GM18499 (cell line): ENCODE results near the gene ZNF443.
"Not testable (repeated sequence)": the region's sequence is repeated elsewhere in the genome, so short reads cannot be mapped to it uniquely, and the experiment has no call there.

Experiments
- ATAC-seq: cut with Tn5 transposase; IDR thresholded peaks from one replicate; pipeline ENCODE4 v1.9.1; 2021; ENCODE audit warnings: moderate number of reproducible peaks; ENCODE audit not compliant: insufficient read depth, unreplicated experiment

The ZNF443 gene

GRCh38 chr19:12425236-12425887 is 15.5 kb downstream of the ZNF443 start:
- ATAC-seq = no peak

DNA sequence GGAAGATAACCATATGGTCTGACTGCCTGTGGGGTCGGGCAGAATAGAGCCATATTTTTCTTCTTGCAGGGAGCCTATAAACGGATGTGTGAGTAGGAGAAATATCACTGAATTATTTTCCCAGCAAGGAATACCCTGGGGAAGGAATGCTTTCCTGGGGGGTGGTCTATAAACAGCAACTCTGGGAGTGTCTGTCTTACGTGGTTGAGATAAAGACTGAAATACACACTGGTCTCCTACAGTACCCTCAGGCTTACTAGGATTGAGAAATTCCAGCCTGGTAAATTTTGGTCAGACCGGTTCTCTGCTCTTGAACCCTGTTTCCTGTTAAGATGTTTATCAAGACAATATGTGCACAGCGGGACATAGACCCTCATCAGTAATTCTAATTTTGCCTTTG is 23.5 kb downstream of the ZNF443 start:
- ATAC-seq = not testable (repeated sequence)

DNA sequence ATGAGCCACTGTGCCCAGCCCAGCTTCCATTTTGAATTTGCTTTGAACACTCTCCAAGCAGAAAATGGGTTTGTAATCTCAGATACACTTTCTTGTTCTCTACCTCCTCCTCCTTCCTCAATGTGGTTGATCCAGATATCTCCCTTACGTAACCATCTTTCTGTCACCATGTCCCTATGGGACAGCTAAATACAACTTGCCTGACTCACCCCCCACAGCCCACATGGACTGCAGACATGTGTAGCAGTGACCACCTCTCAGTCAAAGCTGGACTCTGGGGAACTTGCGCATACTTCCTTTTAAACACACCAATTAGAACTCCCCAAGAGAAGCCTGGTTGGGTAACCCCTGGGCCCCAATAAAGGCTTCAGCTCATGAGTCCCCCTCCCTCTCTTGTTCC is 28.9 kb downstream of the ZNF443 start:
- ATAC-seq = no peak

DNA sequence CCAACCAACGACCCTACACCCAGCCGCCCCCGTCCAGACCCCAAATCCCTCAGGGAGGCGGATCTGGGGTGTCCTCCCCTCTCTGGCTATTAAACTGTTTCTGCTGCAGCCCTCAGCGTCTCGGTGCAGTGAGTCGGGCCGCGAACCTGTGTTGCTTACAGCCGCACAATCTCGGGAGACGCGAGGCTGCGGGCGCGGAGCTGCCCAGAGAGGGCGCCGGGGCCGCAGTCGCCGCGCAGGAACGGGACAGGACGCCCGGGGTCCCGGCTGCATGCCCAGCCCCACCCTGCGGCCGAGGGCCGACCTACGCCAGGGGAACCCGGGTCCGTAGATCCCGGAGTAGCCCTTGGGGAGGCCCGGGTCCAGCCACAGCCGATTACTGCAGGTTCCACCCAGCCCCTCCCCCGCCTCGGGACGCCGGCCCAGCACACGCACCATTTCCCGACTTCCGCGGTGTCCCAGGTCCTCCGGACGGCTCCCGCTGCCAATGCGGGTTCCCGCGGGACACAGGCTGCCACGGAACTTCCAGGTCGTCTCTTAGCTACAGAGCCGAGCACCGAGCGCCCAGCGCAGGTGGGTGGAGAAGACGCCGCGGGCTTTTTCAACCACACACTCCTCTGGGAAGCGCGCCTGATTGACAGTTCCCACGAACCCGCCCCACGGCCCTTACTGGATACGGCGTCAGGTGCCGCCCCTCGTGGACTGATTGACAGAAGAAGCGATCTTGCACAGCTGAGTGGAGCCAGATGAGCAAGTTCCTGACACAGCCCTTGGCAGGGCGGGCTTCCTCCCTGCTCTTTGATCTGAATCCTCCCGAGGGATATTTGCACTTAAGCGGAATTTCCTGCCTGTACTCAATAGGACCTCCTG is 40.0 kb downstream of the ZNF443 start, which contains the start of gene ZNF799:
Gene ZNF799, minus strand, starts transcription at position 639 of the 870 bp plus-strand sequence. Its CDS starts 201 bp downstream, at position 438.
- ATAC-seq = peak; percentile 60

DNA sequence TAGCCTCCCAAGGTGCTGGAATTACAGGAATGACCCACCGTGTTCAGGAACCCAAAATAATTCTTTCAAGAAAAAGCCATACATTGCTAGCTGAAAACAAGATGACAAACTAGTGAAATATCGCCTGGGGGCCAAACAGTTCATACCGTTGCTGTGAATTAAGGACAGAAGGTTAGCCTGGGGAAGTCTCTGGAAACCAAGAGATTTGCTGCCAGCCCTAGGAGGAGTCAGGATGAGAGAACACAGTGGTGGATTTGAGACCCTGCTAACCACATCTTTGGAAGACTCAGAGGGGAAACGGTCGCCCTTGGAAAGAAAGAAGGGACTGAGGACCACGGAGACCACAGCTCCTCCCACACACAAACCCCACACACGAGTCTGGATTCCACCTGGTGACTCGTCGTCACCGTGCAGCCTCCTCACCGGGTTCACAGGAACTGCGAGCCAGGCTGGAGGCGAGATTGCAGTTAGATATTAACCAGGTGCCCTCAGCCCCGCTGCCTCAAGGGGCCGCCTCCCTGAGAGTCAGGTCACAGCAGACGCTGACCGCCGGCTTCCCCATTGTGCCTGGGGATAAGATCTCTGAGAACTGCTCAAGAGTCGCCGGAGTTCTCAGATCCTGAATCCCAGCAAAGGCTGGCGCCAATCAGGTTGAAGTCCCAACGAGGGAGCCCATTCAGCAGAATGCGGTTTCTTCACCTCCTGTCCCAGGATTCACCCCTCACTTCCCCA is 40.8 kb downstream of the ZNF443 start:
- ATAC-seq = peak; percentile 26

DNA sequence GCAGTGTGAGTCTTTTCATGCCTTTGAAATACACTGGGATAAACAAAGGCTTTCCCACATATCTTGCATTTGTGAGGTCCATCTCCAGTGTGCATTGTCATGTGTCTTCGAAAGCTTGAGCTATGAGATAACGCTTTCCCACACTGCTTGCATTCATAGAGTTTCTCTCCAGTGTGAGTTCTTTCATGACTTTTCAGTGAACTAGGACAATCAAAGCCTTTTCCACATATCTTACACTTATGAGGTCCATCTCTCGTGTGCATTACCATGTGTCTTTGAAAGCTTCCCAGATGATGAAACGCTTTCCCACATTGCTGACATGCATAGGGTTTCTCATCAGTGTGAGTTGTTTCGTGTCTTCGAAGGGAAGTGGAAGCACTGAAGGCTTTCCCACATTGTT is 49.7 kb downstream of the ZNF443 start:
- not testable (repeated sequence) for ATAC-seq

GRCh38 chr19:12386365-12386764 is 54.5 kb downstream of the ZNF443 start:
- ATAC-seq = not testable (repeated sequence)

GRCh38 chr19:12380444-12380737 is 60.4 kb downstream of the ZNF443 start:
- ATAC-seq = no peak

- no peak for ATAC-seq
Observed at GRCh38 chr19:12379732-12380443, 60.9 kb downstream of the ZNF443 start.
